ENCODE measurements around the gene GNPDA1. TPM values are rescaled to one million over a fixed set of nuclear protein-coding genes. Genes with fewer than 3 reads are reported as not detected.

The GNPDA1 gene
- total and polyA plus RNA-seq, 10 donors: 13.9 to 35.7 (median 29.3) TPM

DNA sequence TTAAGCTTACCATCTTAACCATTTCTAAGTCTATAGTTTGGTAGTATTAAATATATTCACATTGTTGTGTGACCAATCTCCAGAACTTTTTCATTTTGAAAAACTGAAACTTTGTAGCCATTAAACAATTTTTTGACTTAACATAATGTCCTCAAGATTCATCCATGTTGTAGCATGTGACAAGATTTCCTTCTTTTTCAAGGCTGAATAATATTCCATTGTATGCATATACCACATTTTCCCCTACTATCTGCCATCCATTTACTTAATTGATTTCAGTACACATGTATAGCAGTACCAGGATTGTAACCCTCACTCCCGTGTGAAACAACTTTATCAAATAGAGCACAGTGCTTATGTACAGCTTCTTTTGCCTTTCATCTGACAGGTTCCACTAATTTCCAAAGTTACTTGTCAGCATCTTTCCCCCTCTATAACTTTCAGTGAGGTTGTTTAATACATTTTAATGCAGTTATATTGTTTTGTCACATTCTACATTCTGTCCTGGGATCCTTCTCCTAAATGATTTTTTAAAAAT, 7.4 kb upstream of the GNPDA1 start:
- no peak for TF ChIP-seq POLR2AphosphoS5 (IDR thresholded peaks at IDR 0.05)
- TF ChIP-seq CTCF (IDR thresholded peaks at IDR 0.05 in 8 of 11, conservative IDR thresholded peaks at IDR 0.05 in 3 of 11): no peak
- TF ChIP-seq POLR2A (IDR thresholded peaks at IDR 0.05): no peak
- Histone ChIP-seq H3K27me3 (replicated peaks in 1 of 7) (no peaks in the 10 kb centered on the region), H3K36me3 (no peaks in the 10 kb centered on the region), H3K4me3 (no peak overlapping the region), H3K27ac (no peak overlapping the region), H3K9me3 (peaks cover 0 to 10% (median 7%) of the 10 kb centered on the region in 8 donors), H3K4me1 (peaks cover 13 to 48% (median 26%) of the 10 kb centered on the region in 6 donors)
- no peak for DNase-seq
- WGBS, 5 donors: 84 to 91% (median 88%) methylated on average over 1 of the region's 1 CpG
- intact Hi-C loops (cut with DNase I; ENCODE audit: low total_unique reads): no loop called here

GRCh38 chr5:142017832-142018427, 5.1 kb upstream of the GNPDA1 start:
- Histone ChIP-seq H3K4me1 (peaks cover 19 to 59% (median 35%) of the 10 kb centered on the region in 6 donors), H3K4me3 (no peak overlapping the region), H3K27ac (no peak overlapping the region), H3K36me3 (no peaks in the 10 kb centered on the region), H3K9me3 (peaks cover 0 to 10% (median 7%) of the 10 kb centered on the region in 8 donors), H3K27me3 (replicated peaks in 1 of 7) (no peaks in the 10 kb centered on the region)
- WGBS, 5 donors: 76 to 84% (median 78%) methylated on average over 5 of the region's 5 CpGs
- intact Hi-C loops (cut with DNase I; ENCODE audit: low total_unique reads): no loop called here
- no peak for DNase-seq
- TF ChIP-seq POLR2AphosphoS5 (IDR thresholded peaks at IDR 0.05) (no peak), CTCF (IDR thresholded peaks at IDR 0.05 in 8 of 11, conservative IDR thresholded peaks at IDR 0.05 in 3 of 11) (no peak), POLR2A (IDR thresholded peaks at IDR 0.05) (no peak)

GRCh38 chr5:142016556-142016955, 3.7 kb upstream of the GNPDA1 start:
- Histone ChIP-seq H3K4me1 (peaks cover 19 to 70% (median 44%) of the 10 kb centered on the region in 6 donors), H3K4me3 (peak overlapping the region in 1 of 8 donors; percentile 38), H3K27ac (peak overlapping the region; percentile 57 to 90 (median 78)), H3K36me3 (no peaks in the 10 kb centered on the region), H3K9me3 (peaks cover 0 to 10% (median 7%) of the 10 kb centered on the region in 8 donors), H3K27me3 (replicated peaks in 1 of 7) (no peaks in the 10 kb centered on the region)
- TF ChIP-seq POLR2AphosphoS5 (IDR thresholded peaks at IDR 0.05) (no peak), POLR2A (IDR thresholded peaks at IDR 0.05) (no peak), CTCF (IDR thresholded peaks at IDR 0.05 in 8 of 11, conservative IDR thresholded peaks at IDR 0.05 in 3 of 11) (no peak)
- DNase-seq: no peak
- 76 to 81% (median 79%) methylated on average over 4 of the region's 4 CpGs for WGBS, 5 donors
- intact Hi-C loops (cut with DNase I; ENCODE audit: low total_unique reads): no loop called here

- H3K4me1 ChIP-seq: peaks cover 19 to 76% (median 46%) of the 10 kb centered on the region in 6 donors
- TF ChIP-seq POLR2A (IDR thresholded peaks at IDR 0.05): no peak
- peak in 1 of 3 donors; percentile 44 for TF ChIP-seq POLR2AphosphoS5 (IDR thresholded peaks at IDR 0.05)
- no peaks in the 10 kb centered on the region for H3K36me3 ChIP-seq
- H3K27ac ChIP-seq: peak overlapping the region; percentile 57 to 90 (median 78)
- DNase-seq: no peak
- intact Hi-C loops (cut with DNase I; ENCODE audit: low total_unique reads): no loop called here
- H3K4me3 ChIP-seq: peak overlapping the region in 1 of 8 donors; percentile 38
- 19 to 31% (median 23%) methylated on average over 6 of the region's 6 CpGs for WGBS, 5 donors
- H3K9me3 ChIP-seq: peaks cover 0 to 10% (median 7%) of the 10 kb centered on the region in 8 donors
- H3K27me3 ChIP-seq (replicated peaks in 1 of 7): no peaks in the 10 kb centered on the region
Measured at GRCh38 chr5:142015781-142016533, 3.1 kb upstream of the GNPDA1 start.

Measured in spleen (tissue), 11 donors.